ENCODE results near the gene OR4B1. TPM values are rescaled to one million over a fixed set of nuclear protein-coding genes. Genes with fewer than 3 reads are reported as not detected.

Gene OR4B1
- total RNA-seq, 1 experiment from 2014 or later, result not detected

DNA sequence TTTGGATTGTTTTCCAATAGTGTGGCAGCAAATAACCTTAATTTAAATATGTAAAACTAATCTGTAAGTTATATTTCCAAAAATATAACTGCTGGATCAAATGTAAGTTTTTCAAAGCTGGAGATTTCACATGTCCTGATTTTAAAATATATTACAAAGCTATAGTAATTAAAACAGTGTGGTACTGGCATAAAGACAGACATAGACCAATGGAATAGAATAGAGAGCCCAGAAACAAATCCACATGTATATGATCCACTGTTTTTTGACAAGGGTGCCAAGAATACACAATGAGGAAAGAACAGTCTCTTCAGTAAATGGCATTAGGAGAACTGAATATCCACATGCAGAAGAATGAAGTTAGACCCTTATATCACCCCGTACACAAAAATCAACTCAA, 32.3 kb downstream of the OR4B1 start:
- Histone ChIP-seq H3K9me3 (ENCODE audit: low read length) (no peaks in the 10 kb centered on the region), H3K4me2 (ENCODE audit: low read length) (no peak overlapping the region), H3K9me2 (replicated peaks; ENCODE audit: low read length) (no peaks in the 10 kb centered on the region), H4K20me1 (ENCODE audit: low read length) (no peaks in the 10 kb centered on the region), H3K9ac (ENCODE audit: low read length) (no peak overlapping the region), H3K27me3 (ENCODE audit: low read length) (no peaks in the 10 kb centered on the region), H3K79me2 (ENCODE audit: low read length) (no peaks in the 10 kb centered on the region), H2AFZ (ENCODE audit: low read length) (no peak overlapping the region), H3F3A (ENCODE audit: low read length, unreplicated experiment) (no peaks in the 10 kb centered on the region), H3K4me3 (ENCODE audit: low read length) (no peak overlapping the region), H3K27ac (ENCODE audit: low read length) (no peak overlapping the region), H3K4me1 (ENCODE audit: insufficient read depth, low read length) (no peaks in the 10 kb centered on the region), H3K36me3 (ENCODE audit: low read depth, low read length) (no peaks in the 10 kb centered on the region)
- ATAC-seq (no peak), DNase-seq (no peak)
- ChIA-PET POLR2A (ENCODE audit: unreplicated experiment) (no interaction called here), CTCF (no interaction called here)
- TF ChIP-seq EZH2 (IDR thresholded peaks at IDR 0.05; ENCODE audit: low read length, unreplicated experiment), result no peak
- TF ChIP-seq EZH2phosphoT487 (IDR thresholded peaks at IDR 0.05; ENCODE audit: borderline replicate concordance, low read length), result no peak
- TF ChIP-seq CTCF (conservative IDR thresholded peaks at IDR 0.05; ENCODE audit: low read depth, low read length), result no peak
- no TSS peak for BruUV-seq (replicated peaks)
- intact Hi-C loops (cut with micrococcal nuclease), result no loop called here

- Histone ChIP-seq H3K9me2 (replicated peaks; ENCODE audit: low read length) (no peaks in the 10 kb centered on the region), H3K36me3 (ENCODE audit: low read depth, low read length) (no peaks in the 10 kb centered on the region), H3K9me3 (ENCODE audit: low read length) (no peaks in the 10 kb centered on the region), H4K20me1 (ENCODE audit: low read length) (no peaks in the 10 kb centered on the region), H3K4me2 (ENCODE audit: low read length) (no peak overlapping the region), H2AFZ (ENCODE audit: low read length) (no peak overlapping the region), H3K27ac (ENCODE audit: low read length) (no peak overlapping the region), H3K9ac (ENCODE audit: low read length) (no peak overlapping the region), H3K4me3 (ENCODE audit: low read length) (no peak overlapping the region), H3F3A (ENCODE audit: low read length, unreplicated experiment) (no peaks in the 10 kb centered on the region), H3K4me1 (ENCODE audit: insufficient read depth, low read length) (no peaks in the 10 kb centered on the region), H3K27me3 (ENCODE audit: low read length) (0 out of 2 replicates have a peak, but pooled peaks cover under 1% of the 10 kb centered on the region), H3K79me2 (ENCODE audit: low read length) (no peaks in the 10 kb centered on the region)
- DNase-seq (no peak), ATAC-seq (no peak)
- ChIA-PET POLR2A (ENCODE audit: unreplicated experiment) (no interaction called here), CTCF (no interaction called here)
- no TSS peak for BruUV-seq (replicated peaks)
- TF ChIP-seq EZH2 (IDR thresholded peaks at IDR 0.05; ENCODE audit: low read length, unreplicated experiment), result no peak
- TF ChIP-seq CTCF (conservative IDR thresholded peaks at IDR 0.05; ENCODE audit: low read depth, low read length), result no peak
- TF ChIP-seq EZH2phosphoT487 (IDR thresholded peaks at IDR 0.05; ENCODE audit: borderline replicate concordance, low read length), result no peak
- intact Hi-C loops (cut with micrococcal nuclease), result no loop called here
These were observed 45.0 kb downstream of the OR4B1 start for GRCh38 chr11:48261600-48261999.

GRCh38 chr11:48263423-48263911, 46.9 kb downstream of the OR4B1 start, which contains the start of gene OR4X1:
OR4X1 (plus strand) TSS chr11:48263861; CDS start chr11:48263861, 0 bp downstream.
- POLR2A ChIA-PET (ENCODE audit: unreplicated experiment), result no interaction called here

More at GRCh38 chr11:48263423-48263911, 46.9 kb downstream of the OR4B1 start, which contains the start of gene OR4X1:
- Histone ChIP-seq H3K9me3 (ENCODE audit: low read length) (no peaks in the 10 kb centered on the region), H3K4me2 (ENCODE audit: low read length) (no peak within 1 kb of the TSS), H3K79me2 (ENCODE audit: low read length) (no peaks in the 10 kb centered on the region), H3K36me3 (ENCODE audit: low read depth, low read length) (no peaks in the 10 kb centered on the region), H3K4me3 (ENCODE audit: low read length) (no peak within 1 kb of the TSS), H3K9ac (ENCODE audit: low read length) (no peak within 1 kb of the TSS), H3K4me1 (ENCODE audit: insufficient read depth, low read length) (no peaks in the 10 kb centered on the region), H2AFZ (ENCODE audit: low read length) (no peak within 1 kb of the TSS), H4K20me1 (ENCODE audit: low read length) (no peaks in the 10 kb centered on the region), H3K27ac (ENCODE audit: low read length) (no peak within 1 kb of the TSS), H3F3A (ENCODE audit: low read length, unreplicated experiment) (no peaks in the 10 kb centered on the region), H3K9me2 (replicated peaks; ENCODE audit: low read length) (no peaks in the 10 kb centered on the region), H3K27me3 (ENCODE audit: low read length) (no peaks in the 10 kb centered on the region)
- no peak for DNase-seq
- intact Hi-C loops (cut with micrococcal nuclease), result no loop called here
- CTCF ChIA-PET, result no interaction called here
- TF ChIP-seq EZH2 (IDR thresholded peaks at IDR 0.05; ENCODE audit: low read length, unreplicated experiment) (no peak), CTCF (conservative IDR thresholded peaks at IDR 0.05; ENCODE audit: low read depth, low read length) (no peak), EZH2phosphoT487 (IDR thresholded peaks at IDR 0.05; ENCODE audit: borderline replicate concordance, low read length) (no peak)
- no TSS peak for BruUV-seq (replicated peaks)
- no peak for ATAC-seq
